KOPT-K1 (cell line): ENCODE data around the gene IL1R2.

ENCODE experiments used
- H3K27ac ChIP-seq: fragments of 200-600 bp; sonication (generic); 2 replicates; pipeline ENCODE4 v1.5.1; 2016; ENCODE audit warnings: antibody characterized with exemption, mild to moderate bottlenecking, low read depth, low read length; ENCODE audit not compliant: poor library complexity, severe bottlenecking
- H3K36me3 ChIP-seq: fragments of 200-600 bp; sonication (generic); 2 replicates; pipeline ENCODE4 v1.5.1; 2017; ENCODE audit warnings: antibody characterized with exemption, mild to moderate bottlenecking, low read length, moderate library complexity; ENCODE audit not compliant: insufficient read depth
- H3K9me3 ChIP-seq: fragments of 200-600 bp; sonication (generic); 2 replicates; pipeline ENCODE4 v1.5.1; 2017; ENCODE audit warnings: antibody characterized with exemption, low read length, mild to moderate bottlenecking; ENCODE audit not compliant: insufficient read depth, poor library complexity, severe bottlenecking

Gene IL1R2

GRCh38 chr2:101985101-101985792, 6.5 kb upstream of the IL1R2 start:
- no peak overlapping the region for H3K27ac ChIP-seq
- H3K9me3 ChIP-seq: no peaks in the 10 kb centered on the region
- H3K36me3 ChIP-seq: no peaks in the 10 kb centered on the region

- Histone ChIP-seq H3K9me3 (no peaks in the 10 kb centered on the region), H3K36me3 (no peaks in the 10 kb centered on the region), H3K27ac (no peak overlapping the region)
These were observed 6.0 kb upstream of the IL1R2 start for GRCh38 chr2:101985793-101986164.

GRCh38 chr2:101986376-101986775, 5.4 kb upstream of the IL1R2 start:
- no peaks in the 10 kb centered on the region for H3K9me3 ChIP-seq
- no peak overlapping the region for H3K27ac ChIP-seq
- no peaks in the 10 kb centered on the region for H3K36me3 ChIP-seq

GRCh38 chr2:101986804-101987740, 4.7 kb upstream of the IL1R2 start:
- Histone ChIP-seq H3K36me3 (no peaks in the 10 kb centered on the region), H3K9me3 (no peaks in the 10 kb centered on the region), H3K27ac (no peak overlapping the region)

GRCh38 chr2:101987832-101988231, 3.9 kb upstream of the IL1R2 start:
- Histone ChIP-seq H3K27ac (no peak overlapping the region), H3K9me3 (no peaks in the 10 kb centered on the region), H3K36me3 (no peaks in the 10 kb centered on the region)

- Histone ChIP-seq H3K27ac (no peak overlapping the region), H3K36me3 (no peaks in the 10 kb centered on the region), H3K9me3 (no peaks in the 10 kb centered on the region)
These were observed 3.2 kb upstream of the IL1R2 start for GRCh38 chr2:101988541-101988940.

GRCh38 chr2:101989740-101990460, 1.9 kb upstream of the IL1R2 start:
- Histone ChIP-seq H3K36me3 (no peaks in the 10 kb centered on the region), H3K9me3 (no peaks in the 10 kb centered on the region), H3K27ac (no peak overlapping the region)

- Histone ChIP-seq H3K27ac (no peak overlapping the region), H3K36me3 (no peaks in the 10 kb centered on the region), H3K9me3 (no peaks in the 10 kb centered on the region)
These were observed 2.0 kb downstream of the IL1R2 start for GRCh38 chr2:101993772-101994171.

GRCh38 chr2:101995019-101995418, 3.3 kb downstream of the IL1R2 start:
- Histone ChIP-seq H3K27ac (no peak overlapping the region), H3K36me3 (no peaks in the 10 kb centered on the region), H3K9me3 (no peaks in the 10 kb centered on the region)

GRCh38 chr2:101995804-101996203, 4.0 kb downstream of the IL1R2 start:
- H3K36me3 ChIP-seq: no peaks in the 10 kb centered on the region
- H3K27ac ChIP-seq: no peak overlapping the region
- no peaks in the 10 kb centered on the region for H3K9me3 ChIP-seq

GRCh38 chr2:101998556-101998895, 6.8 kb downstream of the IL1R2 start:
- Histone ChIP-seq H3K36me3 (no peaks in the 10 kb centered on the region), H3K27ac (no peak overlapping the region), H3K9me3 (no peaks in the 10 kb centered on the region)

GRCh38 chr2:101998896-101999789, 7.4 kb downstream of the IL1R2 start:
- Histone ChIP-seq H3K27ac (no peak overlapping the region), H3K36me3 (no peaks in the 10 kb centered on the region), H3K9me3 (no peaks in the 10 kb centered on the region)

GRCh38 chr2:102000012-102000411, 8.3 kb downstream of the IL1R2 start:
- Histone ChIP-seq H3K27ac (no peak overlapping the region), H3K9me3 (no peaks in the 10 kb centered on the region), H3K36me3 (no peaks in the 10 kb centered on the region)

- Histone ChIP-seq H3K36me3 (no peaks in the 10 kb centered on the region), H3K27ac (no peak overlapping the region), H3K9me3 (no peaks in the 10 kb centered on the region)
These were observed 9.3 kb downstream of the IL1R2 start for GRCh38 chr2:102000813-102001766.
